ENCODE measurements around the gene RETSAT. TPM values are rescaled to one million over a fixed set of nuclear protein-coding genes. Genes with fewer than 3 reads are reported as not detected.

Gene RETSAT
- total RNA-seq, 1 donor from 2014 or later: 58.1 TPM

- no peaks in the 10 kb centered on the region for H3K27me3 ChIP-seq
- no peak for TF ChIP-seq CTCF (IDR thresholded peaks at IDR 0.05)
- DNase-seq (no peak), ATAC-seq (no peak)
- peaks cover 33% of the 10 kb centered on the region for H3K36me3 ChIP-seq
- intact Hi-C loops (cut with DNase I): no loop called here
- no peaks in the 10 kb centered on the region for H3K9me3 ChIP-seq
- no peak overlapping the region for H3K4me3 ChIP-seq
- no peak overlapping the region for H3K27ac ChIP-seq
- peaks cover 15% of the 10 kb centered on the region for H3K4me1 ChIP-seq
Observed at GRCh38 chr2:85310330-85310729, 44.0 kb downstream of the RETSAT start.

GRCh38 chr2:85309699-85310321, 44.5 kb downstream of the RETSAT start:
- Histone ChIP-seq H3K27ac (peak overlapping the region; percentile 31), H3K36me3 (peaks cover 33% of the 10 kb centered on the region), H3K27me3 (no peaks in the 10 kb centered on the region), H3K4me1 (peaks cover 15% of the 10 kb centered on the region), H3K4me3 (no peak overlapping the region), H3K9me3 (no peaks in the 10 kb centered on the region)
- intact Hi-C loops (cut with DNase I): no loop called here
- no peak for TF ChIP-seq CTCF (IDR thresholded peaks at IDR 0.05)
- ATAC-seq (peak; percentile 13), DNase-seq (no peak)

GRCh38 chr2:85308896-85309555, 45.3 kb downstream of the RETSAT start:
- no peak overlapping the region for H3K4me3 ChIP-seq
- H3K36me3 ChIP-seq: peaks cover 30% of the 10 kb centered on the region
- no peaks in the 10 kb centered on the region for H3K27me3 ChIP-seq
- no peaks in the 10 kb centered on the region for H3K9me3 ChIP-seq
- peaks cover 15% of the 10 kb centered on the region for H3K4me1 ChIP-seq
- H3K27ac ChIP-seq: peak overlapping the region; percentile 31
- DNase-seq (peak; percentile 75), ATAC-seq (peak; percentile 49)
- no peak for TF ChIP-seq CTCF (IDR thresholded peaks at IDR 0.05)
- intact Hi-C loops (cut with DNase I): no loop called here

GRCh38 chr2:85308201-85308600, 46.1 kb downstream of the RETSAT start:
- peaks cover 30% of the 10 kb centered on the region for H3K36me3 ChIP-seq
- H3K9me3 ChIP-seq: no peaks in the 10 kb centered on the region
- H3K27ac ChIP-seq: no peak overlapping the region
- ATAC-seq: no peak
- TF ChIP-seq CTCF (IDR thresholded peaks at IDR 0.05): no peak
- H3K4me1 ChIP-seq: peaks cover 15% of the 10 kb centered on the region
- no peaks in the 10 kb centered on the region for H3K27me3 ChIP-seq
- DNase-seq: no peak
- H3K4me3 ChIP-seq: no peak overlapping the region
- intact Hi-C loops (cut with DNase I): no loop called here

GRCh38 chr2:85307527-85307897, 46.8 kb downstream of the RETSAT start:
- TF ChIP-seq CTCF (IDR thresholded peaks at IDR 0.05): no peak
- no peaks in the 10 kb centered on the region for H3K9me3 ChIP-seq
- ATAC-seq (no peak), DNase-seq (no peak)
- H3K36me3 ChIP-seq: peaks cover 30% of the 10 kb centered on the region
- no peak overlapping the region for H3K4me3 ChIP-seq
- peak overlapping the region; percentile 33 for H3K27ac ChIP-seq
- no peaks in the 10 kb centered on the region for H3K27me3 ChIP-seq
- peaks cover 15% of the 10 kb centered on the region for H3K4me1 ChIP-seq
- intact Hi-C loops (cut with DNase I): no loop called here

Measured in upper lobe of right lung (tissue), 1 donor.